Body of pancreas (tissue), 4 donors: ENCODE data around the gene LRCH1.

ENCODE experiments used
- CTCF ChIP-seq, 7 experiments: fragments of 450-650 bp in 4 of 7; fragments of 200-600 bp in 3 of 7; sonication (generic) in 3 of 7; IDR thresholded peaks; one replicate each; pipeline ENCODE4 v1.5.1; 2016 to 2019; ENCODE audit warnings: antibody characterized with exemption in 7 of 7
- POLR2A ChIP-seq, 3 donors: fragments of 450-650 bp; IDR thresholded peaks; one replicate each; pipeline ENCODE4 v1.6.1; 2016; ENCODE audit warnings: antibody characterized with exemption in 3 of 3, mild to moderate bottlenecking in 2 of 3

GRCh38 chr13:46637213-46637612, 84.2 kb downstream of the LRCH1 start:
- TF ChIP-seq CTCF (IDR thresholded peaks at IDR 0.05) = no peak
- no peak for TF ChIP-seq POLR2A (IDR thresholded peaks at IDR 0.05)
